AG10803 (cell line): Measurements from ENCODE around the gene SGTB.

ENCODE experiments used
- DNase-seq: peaks from one replicate; pipeline ENCODE4 v3.0.0; 2010; ENCODE audit warnings: low read depth
- H3K4me3 ChIP-seq: 2 replicates; pipeline ENCODE4 v1.5.1; 2011; ENCODE audit warnings: mild to moderate bottlenecking, low read length, control low read depth
- TF ChIP-seq, protein P1 (sequence below): conservative IDR thresholded peaks from 2 replicates; pipeline ENCODE4 v1.5.1; 2011; ENCODE audit warnings: mild to moderate bottlenecking, low read length, control low read depth, inconsistent platforms

Gene SGTB

DNA sequence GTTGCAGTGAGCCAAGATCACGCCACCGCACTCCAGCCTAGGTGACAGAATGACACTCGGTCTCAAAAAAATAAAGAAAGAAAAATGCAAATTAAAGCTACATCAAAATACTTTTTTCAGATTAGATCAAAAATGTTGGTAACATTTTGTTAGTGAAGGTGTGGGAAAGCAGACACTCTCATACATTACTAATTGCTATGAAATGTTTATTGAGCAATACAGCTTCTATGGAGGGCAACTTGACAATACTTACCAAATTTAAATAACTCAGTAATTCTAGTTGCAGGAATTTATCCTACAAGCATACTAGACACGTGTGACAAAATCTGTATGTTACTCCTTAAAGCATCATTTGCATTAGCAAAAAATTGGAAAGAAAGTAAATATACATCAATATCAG is 101.9 kb downstream of the SGTB start:
- DNase-seq: peak; percentile 18
- TF ChIP-seq, protein P1, sequence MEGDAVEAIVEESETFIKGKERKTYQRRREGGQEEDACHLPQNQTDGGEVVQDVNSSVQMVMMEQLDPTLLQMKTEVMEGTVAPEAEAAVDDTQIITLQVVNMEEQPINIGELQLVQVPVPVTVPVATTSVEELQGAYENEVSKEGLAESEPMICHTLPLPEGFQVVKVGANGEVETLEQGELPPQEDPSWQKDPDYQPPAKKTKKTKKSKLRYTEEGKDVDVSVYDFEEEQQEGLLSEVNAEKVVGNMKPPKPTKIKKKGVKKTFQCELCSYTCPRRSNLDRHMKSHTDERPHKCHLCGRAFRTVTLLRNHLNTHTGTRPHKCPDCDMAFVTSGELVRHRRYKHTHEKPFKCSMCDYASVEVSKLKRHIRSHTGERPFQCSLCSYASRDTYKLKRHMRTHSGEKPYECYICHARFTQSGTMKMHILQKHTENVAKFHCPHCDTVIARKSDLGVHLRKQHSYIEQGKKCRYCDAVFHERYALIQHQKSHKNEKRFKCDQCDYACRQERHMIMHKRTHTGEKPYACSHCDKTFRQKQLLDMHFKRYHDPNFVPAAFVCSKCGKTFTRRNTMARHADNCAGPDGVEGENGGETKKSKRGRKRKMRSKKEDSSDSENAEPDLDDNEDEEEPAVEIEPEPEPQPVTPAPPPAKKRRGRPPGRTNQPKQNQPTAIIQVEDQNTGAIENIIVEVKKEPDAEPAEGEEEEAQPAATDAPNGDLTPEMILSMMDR: no peak
- no peak overlapping the region for H3K4me3 ChIP-seq
